HG02973 (cell line): Measurements from ENCODE around the gene DCLK3.

Source experiments
- ATAC-seq: cut with Tn5 transposase; IDR thresholded peaks from one replicate; pipeline ENCODE4 v1.9.1; 2021; ENCODE audit warnings: moderate library complexity; ENCODE audit not compliant: unreplicated experiment

The DCLK3 gene

DNA sequence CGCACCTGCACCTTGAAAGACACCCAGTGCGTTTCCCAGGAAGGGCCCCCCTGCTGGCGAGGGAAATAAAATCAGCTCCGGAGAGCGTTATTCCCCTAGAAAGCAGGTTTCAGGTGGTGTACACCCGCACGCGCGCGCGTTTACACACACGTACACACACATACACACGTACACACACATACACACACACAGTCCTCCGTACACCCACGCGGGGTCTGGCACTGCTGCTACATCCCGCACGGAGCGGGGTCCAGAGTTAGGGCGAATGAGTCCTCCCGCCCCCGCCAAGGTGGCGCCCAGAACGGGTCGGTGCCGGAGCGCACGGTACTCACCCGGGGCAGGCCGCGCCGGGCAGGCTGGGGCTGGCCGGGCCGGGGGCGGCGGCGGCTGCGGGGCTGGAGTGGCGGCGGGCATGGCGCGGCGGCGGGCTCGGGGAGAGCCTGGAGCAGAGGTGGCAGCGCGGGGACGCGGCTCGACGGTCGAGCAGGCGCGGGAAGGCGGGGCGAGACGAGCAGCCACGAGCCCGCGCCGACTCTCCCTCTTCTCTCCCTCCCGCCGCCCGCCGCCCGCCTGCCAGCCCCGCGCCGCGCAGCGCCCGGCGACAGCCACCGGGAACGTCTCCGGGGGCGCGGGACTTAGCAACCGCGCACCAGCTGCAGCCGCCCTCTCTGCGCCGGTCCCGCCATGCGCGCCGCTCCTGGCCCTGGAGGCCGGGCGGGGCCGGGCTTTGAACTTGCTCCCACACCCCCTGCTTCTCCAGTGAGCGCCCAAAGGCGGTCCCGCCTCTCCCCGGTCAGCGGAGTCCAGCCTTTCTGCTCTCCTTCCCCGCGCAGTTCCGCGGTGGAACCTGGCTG lies at the start of gene DCLK3:
TSS of gene DCLK3 (minus strand) at position 704 of the 854 bp plus-strand sequence. CDS start at position 414, 290 bp downstream.
- no peak for ATAC-seq

DNA sequence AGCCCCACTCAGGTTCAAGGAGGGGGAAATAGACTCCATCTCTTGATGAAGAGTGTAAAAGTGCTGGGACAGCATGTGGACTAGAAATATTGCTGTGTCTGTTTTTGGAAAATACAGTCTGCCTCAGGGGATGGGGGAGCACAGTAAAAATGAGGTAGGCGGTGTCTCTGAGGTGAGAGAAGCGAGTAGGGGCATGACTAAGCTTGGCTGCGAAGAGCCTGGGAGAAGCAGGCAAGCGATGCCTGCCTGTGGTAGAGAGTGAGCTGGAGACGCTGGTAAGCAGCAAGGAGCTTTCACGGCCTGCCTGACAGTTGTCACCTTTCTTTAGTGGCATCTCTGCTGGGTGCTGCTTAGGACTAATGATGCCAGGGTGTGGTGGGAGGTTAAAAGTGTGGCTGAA lies 49.0 kb upstream of the DCLK3 start:
- ATAC-seq = no peak

DNA sequence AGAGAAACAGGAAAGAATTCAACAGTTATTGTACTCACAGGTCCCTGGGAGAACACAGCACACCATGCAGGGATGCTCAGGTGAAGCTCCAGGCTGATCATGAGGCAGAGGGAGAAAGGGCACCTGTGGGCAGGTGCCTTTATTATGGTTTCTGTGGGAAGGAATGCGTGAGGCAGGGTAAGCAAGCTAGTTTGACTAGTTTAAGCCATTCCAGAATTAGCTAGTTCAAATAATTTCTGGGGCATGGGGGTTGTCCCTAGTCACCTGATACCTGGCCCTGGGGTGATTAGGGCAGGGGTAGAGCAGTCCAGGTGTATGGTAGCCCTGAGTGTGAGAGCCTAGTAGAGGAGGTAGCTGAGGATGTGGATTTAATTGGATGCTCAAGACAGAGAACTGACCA lies 47.9 kb upstream of the DCLK3 start:
- no peak for ATAC-seq

- no peak for ATAC-seq
Observed at GRCh38 chr3:36811768-36812167, 47.4 kb upstream of the DCLK3 start.

- no peak for ATAC-seq
Observed at GRCh38 chr3:36804295-36805055, 40.1 kb upstream of the DCLK3 start.

DNA sequence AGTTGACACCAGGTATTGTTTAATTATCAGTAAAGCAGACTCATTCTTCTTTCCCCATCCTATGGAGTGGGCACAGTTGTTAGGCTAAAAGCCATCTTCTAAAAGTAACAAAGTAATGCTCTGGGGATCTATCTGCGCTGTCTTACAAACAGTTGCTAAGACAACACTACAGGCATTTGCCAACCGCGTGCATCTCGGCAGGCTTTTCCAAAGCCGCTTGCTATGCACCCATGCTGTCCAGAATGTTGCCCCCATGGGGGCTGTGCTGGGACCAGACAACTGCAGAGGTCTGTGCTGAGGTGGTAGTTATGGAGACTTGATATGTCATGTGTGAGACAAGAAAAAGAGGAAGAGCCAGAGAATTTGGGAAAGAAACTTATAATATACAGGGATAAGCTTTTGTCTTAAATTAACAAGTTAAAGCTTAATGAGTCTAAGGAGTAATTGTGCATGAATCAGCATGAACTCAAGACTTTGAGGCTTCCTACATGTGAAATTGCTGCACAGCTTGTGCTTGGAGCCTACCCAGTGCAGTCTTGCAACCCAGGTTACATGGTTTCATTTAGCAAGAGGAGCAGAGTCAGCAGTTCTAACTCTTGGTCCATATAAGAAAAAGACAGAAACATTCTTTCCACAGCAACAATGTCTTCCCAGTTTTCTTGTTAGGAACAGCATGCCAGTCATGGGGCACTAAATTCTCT lies 38.9 kb upstream of the DCLK3 start:
- ATAC-seq = no peak

DNA sequence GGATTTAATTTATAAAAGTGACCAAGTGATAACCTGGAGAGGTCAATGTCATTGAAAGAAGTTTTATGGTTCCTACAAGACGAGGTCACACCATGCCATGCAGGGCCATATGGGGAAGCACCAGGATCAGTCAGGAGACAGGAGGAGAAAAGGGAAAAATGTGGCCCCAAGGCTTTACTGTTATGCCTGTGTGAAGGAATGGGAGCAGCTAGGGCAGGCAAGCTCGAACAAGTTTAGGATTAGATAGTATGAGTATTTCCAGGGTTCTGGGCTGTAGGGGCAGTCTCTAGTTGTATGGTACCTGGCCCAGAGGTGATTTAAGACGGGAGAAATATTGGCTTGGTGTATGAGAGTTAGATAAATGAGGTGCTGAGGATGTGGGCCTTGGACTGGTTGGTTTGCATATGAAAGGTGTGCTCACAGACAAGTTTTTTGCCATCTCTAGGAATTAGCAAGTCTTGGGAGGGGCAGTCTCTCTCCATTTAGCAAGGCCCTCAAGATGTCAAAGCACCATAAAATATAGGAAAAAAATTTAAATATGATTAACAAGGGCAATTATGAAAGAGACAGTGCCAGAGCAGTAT lies 36.3 kb upstream of the DCLK3 start:
- no peak for ATAC-seq

GRCh38 chr3:36796881-36797280 lies 32.5 kb upstream of the DCLK3 start:
- ATAC-seq = no peak

DNA sequence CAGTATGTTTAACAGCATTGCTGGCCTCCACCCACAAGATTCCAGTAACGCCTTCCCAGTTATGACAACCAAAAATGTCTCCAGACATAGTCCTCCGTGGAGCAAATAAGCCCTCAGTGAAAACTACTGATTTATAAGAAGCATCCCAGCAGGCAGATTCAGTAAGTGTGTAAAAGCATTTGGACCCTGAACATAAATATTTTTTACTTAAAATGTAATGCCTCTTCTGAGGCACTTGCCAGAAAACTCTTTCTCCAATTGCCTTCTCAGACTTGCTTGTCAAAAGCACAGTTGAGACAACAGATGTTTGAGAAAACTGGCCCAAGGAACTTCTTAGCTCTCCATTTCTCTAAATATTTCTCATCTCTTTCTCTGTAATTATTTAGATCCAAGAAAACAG lies 31.8 kb upstream of the DCLK3 start:
- no peak for ATAC-seq

DNA sequence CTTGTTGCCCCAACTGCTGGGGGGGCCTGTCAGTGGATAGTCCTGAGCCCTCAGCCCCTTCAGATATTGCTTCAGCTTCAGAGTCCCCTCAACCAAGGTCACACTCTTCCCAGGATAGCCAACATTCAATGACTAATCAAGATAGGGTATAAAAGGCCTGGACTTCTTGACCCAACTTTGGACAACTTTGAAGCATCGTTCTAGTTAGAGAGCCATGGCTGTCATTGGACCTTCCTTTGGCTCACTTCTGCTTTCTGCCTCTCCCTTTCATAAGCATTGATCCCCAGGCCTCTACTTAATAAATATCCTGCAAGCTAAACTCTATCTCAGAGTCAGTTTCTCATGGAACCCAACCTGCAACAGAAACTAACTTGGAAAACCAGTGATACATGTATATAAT lies 31.3 kb upstream of the DCLK3 start:
- ATAC-seq = no peak

- ATAC-seq = no peak
Observed at GRCh38 chr3:36792342-36792741, 28.0 kb upstream of the DCLK3 start.

GRCh38 chr3:36790765-36791164 lies 26.4 kb upstream of the DCLK3 start:
- ATAC-seq = no peak

DNA sequence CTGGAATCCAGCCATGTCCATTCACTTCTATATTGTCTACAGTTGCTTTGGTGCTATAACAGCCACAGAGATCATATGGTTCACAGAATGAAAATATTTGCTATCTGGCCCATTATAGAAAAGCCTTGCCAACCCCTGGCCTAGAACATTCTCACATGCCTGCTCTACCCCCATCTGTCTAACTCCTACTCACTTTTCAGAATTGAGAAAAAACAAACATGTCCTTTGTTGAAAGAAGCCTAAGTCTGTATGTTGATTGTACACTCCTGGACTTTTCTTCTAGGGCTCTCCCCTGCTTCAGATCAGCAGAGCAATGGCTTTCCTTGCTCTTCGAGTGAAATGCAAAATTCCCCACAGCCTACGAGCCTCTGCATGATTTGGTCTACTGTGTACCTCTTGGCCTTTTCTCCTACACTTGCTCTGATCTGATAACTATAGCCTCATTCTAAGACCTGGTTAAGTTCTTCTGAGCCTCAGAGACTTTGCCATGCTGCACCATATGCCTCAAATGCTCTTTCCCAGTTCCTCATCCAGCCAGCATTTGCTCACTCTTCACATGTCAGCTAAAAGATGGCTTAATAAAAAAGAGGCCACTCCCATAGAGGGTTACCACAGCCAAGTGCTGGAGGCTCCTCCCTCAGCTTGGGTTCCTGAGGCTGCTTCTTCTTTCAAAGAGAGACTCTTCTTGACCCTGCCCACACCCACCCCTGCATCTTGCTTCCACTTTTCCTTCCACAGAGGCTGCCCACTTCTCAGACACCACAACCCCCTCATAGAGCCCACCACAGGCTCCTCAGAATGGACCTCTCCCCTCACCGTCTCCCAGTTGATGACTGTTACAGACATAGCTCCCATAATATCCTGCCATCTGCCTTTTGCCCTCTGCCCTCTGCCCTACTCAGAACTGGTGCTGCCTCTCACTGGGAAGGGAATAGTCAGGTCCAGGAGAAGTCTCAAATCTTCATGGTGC lies 22.9 kb upstream of the DCLK3 start:
- ATAC-seq = no peak

GRCh38 chr3:36784138-36784635 lies 19.8 kb upstream of the DCLK3 start:
- ATAC-seq = no peak

DNA sequence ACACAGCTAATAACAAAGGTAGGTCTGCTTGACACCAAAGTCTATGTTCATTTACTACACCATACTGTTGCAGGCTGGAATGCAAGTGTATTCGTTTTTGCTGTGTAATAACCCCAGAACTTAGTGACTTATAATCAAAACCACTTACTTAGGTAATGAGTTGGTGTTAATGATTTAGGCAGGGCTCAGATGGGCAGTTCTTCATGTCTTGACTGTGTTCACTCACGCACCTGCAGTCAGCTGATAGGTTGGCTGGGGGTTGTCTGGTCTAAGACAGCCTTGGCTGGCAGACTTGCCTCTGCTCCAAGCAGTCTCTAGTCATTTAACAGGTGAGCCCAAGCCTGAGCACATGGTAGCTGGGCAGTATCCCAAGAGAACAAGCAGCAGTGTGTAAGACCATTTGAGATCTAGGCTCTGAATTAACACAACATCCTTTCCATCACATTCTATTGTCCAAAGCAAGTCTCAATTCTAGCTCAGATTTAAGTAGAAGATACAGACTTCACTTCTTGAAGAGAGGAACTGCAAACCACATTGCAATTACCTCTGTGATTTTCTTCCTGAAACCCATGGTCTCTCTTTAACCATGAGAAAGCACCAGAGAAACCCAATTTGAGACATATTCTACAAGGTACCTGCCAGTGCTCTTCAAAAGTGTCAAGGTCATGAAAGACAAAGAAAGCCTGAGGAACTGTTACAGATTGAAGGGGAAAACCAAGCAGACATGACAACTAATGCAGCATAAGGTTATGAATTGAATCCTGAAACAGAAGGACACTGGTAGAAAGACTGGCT lies 13.3 kb upstream of the DCLK3 start:
- ATAC-seq = peak; percentile 66

DNA sequence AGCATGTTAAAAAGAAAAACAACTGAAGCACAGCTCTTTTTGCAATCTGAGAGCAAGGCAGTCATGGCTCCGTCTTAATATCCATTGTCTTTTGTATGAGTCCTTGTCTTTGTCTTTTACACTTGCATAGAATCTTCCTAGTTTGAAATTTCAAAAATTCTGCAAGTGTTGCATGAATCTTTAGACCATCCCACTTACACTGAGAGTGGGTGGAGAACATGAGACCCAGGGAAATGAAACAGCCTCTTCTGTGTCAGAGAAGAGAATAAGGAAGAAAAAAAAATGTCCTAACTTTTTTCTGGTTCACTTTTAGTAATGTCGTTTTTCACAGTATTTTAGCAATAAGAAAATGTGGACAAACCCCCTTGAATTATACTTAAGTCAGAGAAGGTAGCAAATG lies 12.1 kb upstream of the DCLK3 start:
- ATAC-seq = no peak

- ATAC-seq = no peak
Observed at GRCh38 chr3:36774052-36774451, 9.7 kb upstream of the DCLK3 start.

GRCh38 chr3:36771931-36772330 lies 7.6 kb upstream of the DCLK3 start:
- ATAC-seq = no peak

GRCh38 chr3:36769926-36770325 lies 5.6 kb upstream of the DCLK3 start:
- ATAC-seq = no peak
